Measurements from ENCODE around the gene ZNF775.

Gene ZNF775

GRCh38 chr7:150441524-150441923 lies 62.4 kb downstream of the ZNF775 start:
- no peak for DNase-seq (ENCODE audit: low read depth)

- no peak for DNase-seq (ENCODE audit: low read depth)
These were observed 63.7 kb downstream of the ZNF775 start for GRCh38 chr7:150442811-150443210.

- DNase-seq (ENCODE audit: low read depth) = no peak
These were observed 64.8 kb downstream of the ZNF775 start for GRCh38 chr7:150443793-150444540.

- DNase-seq (ENCODE audit: low read depth) = no peak
These were observed 65.7 kb downstream of the ZNF775 start for GRCh38 chr7:150444674-150445365.

- no peak for DNase-seq (ENCODE audit: low read depth)
These were observed 67.3 kb downstream of the ZNF775 start for GRCh38 chr7:150446288-150446938.

Data from stimulated activated CD8-positive, alpha-beta memory T cell treated with anti-CD3 and anti-CD28 coated beads, Interleukin-7, amount 100 ng/mL, for 24 hours (primary cell).